Omental fat pad (tissue), 4 donors: ENCODE measurements around the gene RAB3C. TPM values are rescaled to one million over a fixed set of nuclear protein-coding genes. Genes with fewer than 3 reads are reported as not detected.

Experiments
- ATAC-seq: fragments of 150-250 bp; one replicate; pipeline ENCODE4 v1.9.1; 2016; ENCODE audit warnings: mild to moderate bottlenecking, moderate library complexity; ENCODE audit not compliant: low FRiP score
- DNase-seq: peaks from one replicate; pipeline ENCODE4 v3.0.0-alpha.2; 2019; ENCODE audit warnings: low spot score
- CTCF ChIP-seq, 3 donors: fragments of 450-650 bp; IDR thresholded peaks; one replicate each; pipeline ENCODE4 v1.5.1; 2016 to 2017; ENCODE audit warnings: antibody characterized with exemption in 3 of 3, mild to moderate bottlenecking in 3 of 3, moderate library complexity in 2 of 3
- total RNA-seq, 4 donors: library from RNA; depleted of rRNA; stranded (reverse); fragments of >200 nt; gene quantifications; one replicate each; pipeline ENCODE4 v1.1.0, GENCODE V29; 2016

Gene RAB3C
- total RNA-seq, 4 donors from 2014 or later = 0.28 to 5.5 (median 2.0) TPM

GRCh38 chr5:58834242-58835225 is 251.7 kb downstream of the RAB3C start:
- no peak for ATAC-seq
- TF ChIP-seq CTCF (IDR thresholded peaks at IDR 0.05) = no peak

DNA sequence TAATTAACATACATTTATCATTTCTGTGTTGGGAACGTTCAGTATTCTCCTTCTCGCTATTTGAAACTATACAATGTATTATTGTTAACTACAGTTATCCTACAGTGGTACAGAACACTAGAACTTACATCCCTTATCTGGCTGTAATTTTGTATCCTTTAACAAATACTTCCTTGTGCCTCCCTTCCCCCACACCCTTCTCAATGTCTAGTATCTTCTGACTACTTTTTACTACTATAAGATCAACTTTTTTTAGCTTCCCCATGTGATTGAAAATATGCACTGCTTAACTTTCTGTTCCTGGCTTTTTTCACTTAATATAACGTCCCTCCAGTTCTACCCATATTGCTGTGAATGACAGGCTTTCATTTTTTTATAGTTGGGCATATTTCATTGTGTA is 253.5 kb downstream of the RAB3C start:
- no peak for DNase-seq
- ATAC-seq = no peak
- no peak for TF ChIP-seq CTCF (IDR thresholded peaks at IDR 0.05)

More at GRCh38 chr5:58834242-58835225, 251.7 kb downstream of the RAB3C start:
- no peak for DNase-seq

DNA sequence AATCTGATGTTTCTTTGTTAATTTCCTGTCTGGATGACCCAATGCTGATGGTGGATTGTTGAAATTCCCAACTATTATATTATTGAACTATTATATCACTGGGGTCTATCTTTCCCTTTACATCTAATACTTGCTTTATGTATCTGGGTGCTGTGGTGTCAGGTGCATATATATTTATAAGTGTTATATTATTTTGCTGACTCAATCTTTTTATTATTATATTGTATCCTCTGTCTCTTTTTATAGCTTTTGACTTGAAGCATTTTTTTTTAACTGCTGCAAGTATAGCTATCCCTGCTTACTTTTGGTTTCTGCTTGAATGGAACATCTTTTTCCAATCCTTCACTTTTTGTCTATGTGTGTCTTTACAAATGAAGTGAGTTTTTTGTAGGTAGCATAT is 255.9 kb downstream of the RAB3C start:
- no peak for ATAC-seq
- no peak for TF ChIP-seq CTCF (IDR thresholded peaks at IDR 0.05)

GRCh38 chr5:58842852-58843251 is 260.0 kb downstream of the RAB3C start:
- ATAC-seq = no peak

More for the DNA sequence above, 255.9 kb downstream of the RAB3C start:
- no peak for DNase-seq

GRCh38 chr5:58844395-58844794 is 261.5 kb downstream of the RAB3C start:
- ATAC-seq (no peak), DNase-seq (no peak)

More at GRCh38 chr5:58842852-58843251, 260.0 kb downstream of the RAB3C start:
- TF ChIP-seq CTCF (IDR thresholded peaks at IDR 0.05) = no peak
- DNase-seq = no peak

DNA sequence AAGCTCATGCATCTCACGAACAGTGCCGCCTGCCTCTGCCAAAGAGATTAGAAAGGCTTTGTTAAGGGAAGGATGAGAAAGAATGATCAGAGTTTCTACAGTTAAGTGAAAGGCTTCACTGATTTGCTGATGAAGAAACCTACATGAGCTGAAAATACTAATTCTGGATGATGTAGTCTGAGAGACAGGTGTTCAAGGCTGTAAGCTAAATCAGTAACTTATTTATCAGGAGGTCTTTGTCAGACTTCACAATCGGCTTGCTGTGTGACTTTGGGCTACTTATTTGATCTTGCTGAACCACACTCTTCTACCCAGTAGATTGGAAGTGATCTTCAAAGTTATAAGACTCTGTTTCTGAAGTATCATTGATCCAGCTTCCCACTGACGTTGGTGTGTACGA is 264.2 kb downstream of the RAB3C start:
- TF ChIP-seq CTCF (IDR thresholded peaks at IDR 0.05) = no peak
- ATAC-seq = no peak
- no peak for DNase-seq

More at GRCh38 chr5:58844395-58844794, 261.5 kb downstream of the RAB3C start:
- no peak for TF ChIP-seq CTCF (IDR thresholded peaks at IDR 0.05)

- no peak for ATAC-seq
- TF ChIP-seq CTCF (IDR thresholded peaks at IDR 0.05) = no peak
- DNase-seq = no peak
Observed at GRCh38 chr5:58849223-58849622, 266.3 kb downstream of the RAB3C start.
